ELF-1 (cell line): ENCODE data around the gene MCTP1.

Source experiments
- DNase-seq: peaks from one replicate; pipeline ENCODE4 v3.0.0-alpha.2; 2016; ENCODE audit warnings: low read depth, low spot score

The MCTP1 gene

GRCh38 chr5:94818904-94819303 lies 466.0 kb downstream of the MCTP1 start:
- no peak for DNase-seq

- no peak for DNase-seq
Measured at GRCh38 chr5:94815313-94816039, 469.4 kb downstream of the MCTP1 start.

DNA sequence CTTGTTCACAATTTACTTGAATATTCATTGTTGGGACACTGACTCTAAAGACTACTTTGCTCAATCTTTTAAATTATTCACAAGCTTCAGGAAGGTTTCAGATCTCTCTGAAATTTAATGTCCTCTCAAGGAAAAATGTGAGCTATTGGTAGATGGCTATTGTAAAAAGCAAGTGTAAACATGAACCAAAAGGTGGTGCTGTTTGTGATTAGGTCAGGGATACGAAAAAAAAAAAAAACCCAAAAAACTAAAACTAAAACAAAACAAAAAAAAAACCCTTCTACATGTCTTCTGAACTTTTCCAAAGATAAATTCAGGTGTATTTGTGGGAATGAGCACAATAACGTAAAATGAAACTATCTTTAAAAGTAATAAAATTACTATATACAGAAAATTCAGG lies 472.7 kb downstream of the MCTP1 start:
- no peak for DNase-seq

- DNase-seq: no peak
Measured at GRCh38 chr5:94811331-94811730, 473.6 kb downstream of the MCTP1 start.

- DNase-seq: no peak
Measured at GRCh38 chr5:94810877-94811276, 474.0 kb downstream of the MCTP1 start.

- no peak for DNase-seq
Measured at GRCh38 chr5:94810281-94810680, 474.6 kb downstream of the MCTP1 start.

- no peak for DNase-seq
Measured at GRCh38 chr5:94808497-94808896, 476.4 kb downstream of the MCTP1 start.

DNA sequence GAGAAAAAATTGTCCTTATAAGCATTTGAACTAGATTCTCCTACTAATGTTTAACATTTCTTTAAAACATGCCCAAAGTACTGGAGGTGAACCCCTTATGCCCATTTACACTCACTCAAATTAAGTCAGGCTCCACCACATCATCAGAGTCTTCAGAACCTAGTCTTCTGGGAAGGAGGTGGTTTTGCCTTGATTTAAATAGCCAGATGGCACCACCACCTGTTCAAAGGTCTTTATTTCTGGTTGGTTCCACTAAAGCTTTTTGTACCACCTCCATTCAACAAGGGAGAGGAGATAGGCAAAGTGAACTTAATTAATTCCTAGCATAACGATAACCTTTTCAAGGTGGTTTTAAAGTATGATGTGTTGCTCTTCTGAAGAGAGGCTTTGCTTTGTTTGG lies 476.9 kb downstream of the MCTP1 start:
- no peak for DNase-seq

GRCh38 chr5:94802450-94802849 lies 482.4 kb downstream of the MCTP1 start:
- no peak for DNase-seq

- no peak for DNase-seq
Measured at GRCh38 chr5:94796586-94796985, 488.3 kb downstream of the MCTP1 start.

GRCh38 chr5:94793816-94794198 lies 491.1 kb downstream of the MCTP1 start:
- no peak for DNase-seq

DNA sequence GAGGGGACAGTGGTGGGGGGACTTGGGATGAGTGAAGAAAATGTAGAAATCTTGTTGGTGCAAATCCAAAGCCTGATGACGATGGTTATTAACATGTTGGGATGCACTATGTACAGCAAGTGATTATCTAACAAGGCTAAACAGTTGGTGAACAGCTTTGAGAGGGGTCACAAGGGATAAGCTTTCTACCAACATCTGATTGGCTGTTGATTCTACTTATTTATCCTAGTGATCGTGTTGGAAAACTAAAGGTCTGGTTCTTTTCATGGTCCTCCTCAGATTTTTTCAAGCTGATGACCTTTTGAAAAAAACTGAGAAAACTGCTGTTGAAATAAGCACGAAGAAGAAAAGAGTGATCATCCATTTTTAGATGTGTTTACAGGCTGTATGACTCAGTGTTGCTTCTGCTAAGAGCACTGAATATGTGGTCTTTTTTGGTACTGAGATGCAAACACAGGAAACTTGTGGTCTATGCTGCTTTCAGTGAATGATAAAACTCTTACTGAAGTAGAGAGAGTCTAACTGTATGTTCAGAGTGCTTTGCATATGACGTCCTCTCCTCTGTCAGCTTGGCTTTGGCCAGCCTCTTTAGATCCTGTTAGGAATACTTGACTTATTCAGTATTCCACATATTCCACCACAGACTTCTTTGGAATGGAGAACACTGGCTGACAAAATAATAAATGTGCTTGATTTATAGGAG lies 491.6 kb downstream of the MCTP1 start:
- no peak for DNase-seq

- no peak for DNase-seq
Measured at GRCh38 chr5:94791829-94792228, 493.1 kb downstream of the MCTP1 start.

DNA sequence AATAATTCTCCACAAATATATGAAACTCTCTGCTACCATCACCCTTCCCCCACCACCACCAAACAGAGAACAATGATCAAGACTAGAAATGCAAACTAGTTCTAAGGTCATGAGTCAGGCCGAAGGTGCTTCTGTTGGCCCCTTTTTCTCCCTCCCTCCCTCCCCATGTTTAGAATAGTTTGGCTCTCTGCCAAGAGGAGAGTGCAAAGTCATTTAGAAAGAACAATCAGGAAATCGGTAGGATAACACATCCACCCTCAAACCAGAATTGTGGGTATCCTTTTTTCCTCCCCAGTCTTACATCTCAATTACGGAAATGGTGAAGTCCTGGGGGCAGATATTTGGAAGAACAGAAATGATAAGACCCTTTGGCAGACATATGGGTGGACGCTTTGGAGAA lies 496.4 kb downstream of the MCTP1 start:
- DNase-seq: no peak

DNA sequence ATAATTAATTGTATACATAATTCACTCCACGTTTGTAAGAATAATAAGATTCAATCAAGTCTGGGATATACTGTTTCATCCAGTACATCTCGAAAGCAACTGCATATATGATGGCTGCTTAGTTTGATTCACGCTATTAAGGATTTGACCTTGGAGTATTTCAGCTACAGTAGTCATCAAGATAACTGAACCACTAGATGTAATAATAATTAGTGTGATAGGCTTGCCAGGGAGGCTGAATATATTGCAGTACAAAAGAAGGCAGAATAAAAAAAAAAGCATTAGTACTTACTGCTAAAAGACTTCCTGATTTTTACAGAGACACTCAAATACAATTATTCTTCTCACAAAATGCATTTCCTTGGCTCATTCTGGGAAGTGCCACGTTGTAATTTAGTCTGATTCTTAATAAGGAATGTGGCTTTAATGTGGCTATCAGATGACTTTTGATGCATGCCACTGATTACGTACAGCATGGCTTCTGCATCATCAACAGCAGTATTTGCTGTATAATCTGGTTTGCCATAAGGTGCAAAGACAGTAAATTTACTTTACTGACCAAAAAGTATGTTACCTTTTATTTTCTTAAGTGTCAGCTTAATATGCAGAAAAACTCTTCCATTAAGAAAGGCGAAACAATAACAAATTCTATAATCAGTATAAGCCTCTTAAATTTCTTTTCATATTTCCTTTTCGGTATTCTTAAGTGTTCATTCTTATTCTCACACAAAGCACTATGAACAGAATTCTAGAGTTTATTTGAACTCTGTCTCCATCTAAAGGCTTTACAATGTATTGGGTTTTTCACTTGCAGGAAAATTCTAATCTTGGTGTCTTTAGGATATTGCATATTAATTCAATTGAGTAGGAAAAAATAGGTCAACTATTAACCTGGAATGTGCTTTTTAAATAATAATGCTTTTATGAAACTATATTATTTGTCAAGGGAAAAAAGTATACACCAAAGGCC lies 500.1 kb downstream of the MCTP1 start:
- DNase-seq: no peak

DNA sequence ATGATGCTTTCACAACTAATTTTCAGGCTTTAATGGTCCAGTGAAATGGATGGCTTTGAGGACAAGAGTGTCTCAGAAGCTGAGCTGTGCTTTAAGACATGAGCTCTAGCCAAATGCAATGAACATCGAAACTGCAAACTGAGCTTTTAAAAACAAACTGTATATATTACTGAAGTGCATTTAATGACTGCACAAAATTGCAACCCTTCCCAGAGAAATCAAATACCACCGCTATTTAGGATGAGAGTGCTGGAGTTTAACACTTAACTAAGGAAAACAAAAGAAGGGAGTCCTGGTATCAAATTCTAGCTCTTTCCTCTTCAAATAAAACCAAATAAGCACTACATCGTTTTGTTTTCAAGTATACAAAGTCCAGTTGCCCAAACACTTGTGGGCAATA lies 502.5 kb downstream of the MCTP1 start:
- no peak for DNase-seq

DNA sequence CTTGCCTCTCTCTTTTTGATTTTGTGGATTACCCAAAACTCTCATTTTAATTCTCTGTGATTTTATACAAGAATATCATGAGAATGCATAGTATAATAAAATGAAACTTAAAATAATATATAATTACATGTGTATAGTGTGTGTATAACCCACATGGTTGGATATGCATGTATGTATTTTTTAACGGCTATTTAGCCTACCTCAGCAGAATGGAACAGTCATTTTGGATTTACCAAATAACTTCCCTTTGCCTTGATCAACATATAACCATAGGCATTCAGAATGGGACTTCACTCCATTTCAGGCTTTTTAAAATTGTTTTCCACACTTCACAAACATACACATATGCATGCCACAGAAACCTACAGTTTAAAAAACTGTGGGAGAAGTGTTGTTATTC lies 505.2 kb downstream of the MCTP1 start:
- no peak for DNase-seq

DNA sequence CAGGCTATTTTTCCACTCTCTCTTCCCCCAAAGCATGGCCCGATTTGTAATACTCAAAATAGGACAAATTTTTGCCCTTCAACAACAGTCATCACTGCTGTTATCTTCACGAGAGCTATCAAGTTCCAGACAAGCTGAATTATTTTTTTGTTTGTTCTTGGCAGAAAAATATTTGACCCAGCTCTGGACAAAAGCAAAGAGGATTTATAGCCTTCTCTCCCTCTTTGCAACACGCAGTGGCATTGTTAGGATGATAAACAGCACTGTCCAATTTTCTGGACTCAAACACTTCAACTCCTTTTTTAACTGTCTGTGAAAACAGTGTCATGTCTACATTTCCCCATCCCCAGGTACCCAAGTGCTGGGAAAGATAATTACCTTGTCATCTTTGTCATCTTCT lies 506.2 kb downstream of the MCTP1 start:
- no peak for DNase-seq

- no peak for DNase-seq
Measured at GRCh38 chr5:94778299-94778698, 506.6 kb downstream of the MCTP1 start.

- DNase-seq: no peak
Measured at GRCh38 chr5:94777056-94777880, 507.6 kb downstream of the MCTP1 start.

DNA sequence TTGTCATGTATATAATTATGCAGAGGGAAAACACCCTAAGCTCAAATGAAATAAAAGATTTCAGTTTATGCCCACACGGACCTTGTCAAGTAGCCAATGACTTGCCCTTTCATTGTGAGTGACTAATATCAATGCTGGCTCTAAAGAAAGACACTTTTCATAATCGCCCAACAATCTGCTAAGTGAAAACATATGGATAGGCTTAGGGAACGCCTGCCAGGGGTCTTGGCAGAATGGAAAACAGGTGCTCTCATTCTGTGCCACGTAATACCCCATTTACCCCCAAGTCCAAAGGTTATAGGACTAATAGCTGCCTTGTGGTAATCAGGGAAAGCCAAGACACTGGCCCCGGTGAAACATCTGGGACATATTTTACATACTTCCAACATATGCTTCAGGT lies 508.7 kb downstream of the MCTP1 start:
- DNase-seq: no peak
